ENCODE data around the gene TCTN2.

TCTN2 gene

GRCh38 chr12:123744836-123745235 is 73.9 kb downstream of the TCTN2 start:
- TF ChIP-seq ARNTL (CRISPR knock-in tag; IDR thresholded peaks at IDR 0.05; ENCODE audit: borderline replicate concordance, low read depth) (no peak), ZNF565 (CRISPR knock-in tag; conservative IDR thresholded peaks at IDR 0.05; ENCODE audit: low read depth) (no peak), TOX (CRISPR knock-in tag; IDR thresholded peaks at IDR 0.05; ENCODE audit: borderline replicate concordance) (no peak), ISL1 (CRISPR knock-in tag; IDR thresholded peaks at IDR 0.05) (no peak), ZNF8 (CRISPR knock-in tag; IDR thresholded peaks at IDR 0.05) (no peak), ZC3H10 (CRISPR knock-in tag; IDR thresholded peaks at IDR 0.05) (no peak), CSDC2 (CRISPR knock-in tag; IDR thresholded peaks at IDR 0.05) (no peak), ESRRG (CRISPR knock-in tag; IDR thresholded peaks at IDR 0.05) (no peak), RARB (CRISPR knock-in tag; IDR thresholded peaks at IDR 0.05) (no peak), TCF4 (CRISPR knock-in tag; IDR thresholded peaks at IDR 0.05; ENCODE audit: borderline replicate concordance) (no peak), ZFP3 (CRISPR knock-in tag; IDR thresholded peaks at IDR 0.05) (no peak), ZNF70 (CRISPR knock-in tag; IDR thresholded peaks at IDR 0.05) (no peak), BACH2 (CRISPR knock-in tag; IDR thresholded peaks at IDR 0.05; ENCODE audit: borderline replicate concordance) (no peak)
- TF ChIP-seq, protein P1, sequence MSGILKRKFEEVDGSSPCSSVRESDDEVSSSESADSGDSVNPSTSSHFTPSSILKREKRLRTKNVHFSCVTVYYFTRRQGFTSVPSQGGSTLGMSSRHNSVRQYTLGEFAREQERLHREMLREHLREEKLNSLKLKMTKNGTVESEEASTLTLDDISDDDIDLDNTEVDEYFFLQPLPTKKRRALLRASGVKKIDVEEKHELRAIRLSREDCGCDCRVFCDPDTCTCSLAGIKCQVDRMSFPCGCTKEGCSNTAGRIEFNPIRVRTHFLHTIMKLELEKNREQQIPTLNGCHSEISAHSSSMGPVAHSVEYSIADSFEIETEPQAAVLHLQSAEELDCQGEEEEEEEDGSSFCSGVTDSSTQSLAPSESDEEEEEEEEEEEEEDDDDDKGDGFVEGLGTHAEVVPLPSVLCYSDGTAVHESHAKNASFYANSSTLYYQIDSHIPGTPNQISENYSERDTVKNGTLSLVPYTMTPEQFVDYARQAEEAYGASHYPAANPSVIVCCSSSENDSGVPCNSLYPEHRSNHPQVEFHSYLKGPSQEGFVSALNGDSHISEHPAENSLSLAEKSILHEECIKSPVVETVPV (CRISPR knock-in tag; IDR thresholded peaks at IDR 0.05) = no peak
- ATAC-seq = peak; percentile 50; the same call in 2 of the 3 replicates

- TF ChIP-seq RARB (CRISPR knock-in tag; IDR thresholded peaks at IDR 0.05) = no peak
- TF ChIP-seq OSR1 (CRISPR knock-in tag; IDR thresholded peaks at IDR 0.05) = no peak
- ATAC-seq = no peak
Observed at GRCh38 chr12:123747309-123747708, 76.4 kb downstream of the TCTN2 start.

- TF ChIP-seq ZNF70 (CRISPR knock-in tag; IDR thresholded peaks at IDR 0.05) (no peak), ZFP30 (CRISPR knock-in tag; IDR thresholded peaks at IDR 0.05) (no peak), ZNF8 (CRISPR knock-in tag; IDR thresholded peaks at IDR 0.05) (no peak), SNAI2 (CRISPR knock-in tag; IDR thresholded peaks at IDR 0.05) (no peak), TOX (CRISPR knock-in tag; IDR thresholded peaks at IDR 0.05; ENCODE audit: borderline replicate concordance) (no peak), ZNF565 (CRISPR knock-in tag; conservative IDR thresholded peaks at IDR 0.05; ENCODE audit: low read depth) (no peak), RARB (CRISPR knock-in tag; IDR thresholded peaks at IDR 0.05) (no peak), ZFP3 (CRISPR knock-in tag; IDR thresholded peaks at IDR 0.05) (no peak), GLIS3 (CRISPR knock-in tag; IDR thresholded peaks at IDR 0.05) (no peak), TCF4 (CRISPR knock-in tag; IDR thresholded peaks at IDR 0.05; ENCODE audit: borderline replicate concordance) (no peak), POU6F1 (CRISPR knock-in tag; IDR thresholded peaks at IDR 0.05; ENCODE audit: borderline replicate concordance, low read depth) (no peak), CSDC2 (CRISPR knock-in tag; IDR thresholded peaks at IDR 0.05) (no peak)
- TF ChIP-seq, protein P2, sequence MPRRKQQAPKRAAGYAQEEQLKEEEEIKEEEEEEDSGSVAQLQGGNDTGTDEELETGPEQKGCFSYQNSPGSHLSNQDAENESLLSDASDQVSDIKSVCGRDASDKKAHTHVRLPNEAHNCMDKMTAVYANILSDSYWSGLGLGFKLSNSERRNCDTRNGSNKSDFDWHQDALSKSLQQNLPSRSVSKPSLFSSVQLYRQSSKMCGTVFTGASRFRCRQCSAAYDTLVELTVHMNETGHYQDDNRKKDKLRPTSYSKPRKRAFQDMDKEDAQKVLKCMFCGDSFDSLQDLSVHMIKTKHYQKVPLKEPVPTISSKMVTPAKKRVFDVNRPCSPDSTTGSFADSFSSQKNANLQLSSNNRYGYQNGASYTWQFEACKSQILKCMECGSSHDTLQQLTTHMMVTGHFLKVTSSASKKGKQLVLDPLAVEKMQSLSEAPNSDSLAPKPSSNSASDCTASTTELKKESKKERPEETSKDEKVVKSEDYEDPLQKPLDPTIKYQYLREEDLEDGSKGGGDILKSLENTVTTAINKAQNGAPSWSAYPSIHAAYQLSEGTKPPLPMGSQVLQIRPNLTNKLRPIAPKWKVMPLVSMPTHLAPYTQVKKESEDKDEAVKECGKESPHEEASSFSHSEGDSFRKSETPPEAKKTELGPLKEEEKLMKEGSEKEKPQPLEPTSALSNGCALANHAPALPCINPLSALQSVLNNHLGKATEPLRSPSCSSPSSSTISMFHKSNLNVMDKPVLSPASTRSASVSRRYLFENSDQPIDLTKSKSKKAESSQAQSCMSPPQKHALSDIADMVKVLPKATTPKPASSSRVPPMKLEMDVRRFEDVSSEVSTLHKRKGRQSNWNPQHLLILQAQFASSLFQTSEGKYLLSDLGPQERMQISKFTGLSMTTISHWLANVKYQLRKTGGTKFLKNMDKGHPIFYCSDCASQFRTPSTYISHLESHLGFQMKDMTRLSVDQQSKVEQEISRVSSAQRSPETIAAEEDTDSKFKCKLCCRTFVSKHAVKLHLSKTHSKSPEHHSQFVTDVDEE (CRISPR knock-in tag; IDR thresholded peaks at IDR 0.05) = no peak
- ATAC-seq = no peak
Observed at GRCh38 chr12:123748161-123748560, 77.2 kb downstream of the TCTN2 start.

DNA sequence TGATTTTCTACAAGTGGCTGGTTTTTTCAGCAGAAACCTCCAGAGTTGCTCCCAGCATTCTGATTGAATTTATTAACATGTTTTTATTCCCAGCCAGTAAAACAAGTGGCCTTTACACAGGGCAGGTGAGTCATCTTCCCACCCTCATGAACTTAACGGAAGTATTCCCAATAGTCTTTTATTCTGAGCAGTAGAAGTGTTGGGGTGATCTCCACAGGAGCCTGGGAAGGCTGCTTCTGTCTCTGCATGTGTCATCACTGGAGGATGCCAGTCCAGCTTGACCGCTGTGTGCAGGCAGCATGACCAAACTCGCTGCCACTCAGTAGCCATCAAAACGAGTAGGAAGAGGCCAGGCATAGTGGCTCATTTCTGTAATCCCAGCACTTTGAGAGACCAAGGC is 77.7 kb downstream of the TCTN2 start:
- TF ChIP-seq, protein P1 (CRISPR knock-in tag; IDR thresholded peaks at IDR 0.05) = no peak
- no peak for TF ChIP-seq ZNF8 (CRISPR knock-in tag; IDR thresholded peaks at IDR 0.05)
- TF ChIP-seq POU6F1 (CRISPR knock-in tag; IDR thresholded peaks at IDR 0.05; ENCODE audit: borderline replicate concordance, low read depth) = no peak
- no peak for TF ChIP-seq PPARA (CRISPR knock-in tag; IDR thresholded peaks at IDR 0.05; ENCODE audit: borderline replicate concordance)
- no peak for TF ChIP-seq ZNF565 (CRISPR knock-in tag; conservative IDR thresholded peaks at IDR 0.05; ENCODE audit: low read depth)
- TF ChIP-seq ZNF70 (CRISPR knock-in tag; IDR thresholded peaks at IDR 0.05) = no peak
- TF ChIP-seq ISL1 (CRISPR knock-in tag; IDR thresholded peaks at IDR 0.05) = no peak
- TF ChIP-seq ZC3H10 (CRISPR knock-in tag; IDR thresholded peaks at IDR 0.05) = no peak
- no peak for TF ChIP-seq TCF4 (CRISPR knock-in tag; IDR thresholded peaks at IDR 0.05; ENCODE audit: borderline replicate concordance)
- no peak for TF ChIP-seq OSR1 (CRISPR knock-in tag; IDR thresholded peaks at IDR 0.05)
- TF ChIP-seq, protein P2 (CRISPR knock-in tag; IDR thresholded peaks at IDR 0.05) = no peak
- ATAC-seq = no peak

All from SK-N-SH treated with all-trans-retinoic acid at 6 μM for 48 hours (cell line).